NCI-H2196 treated with DMSO at 0.1 percent for 48 hours (cell line): ENCODE results near the gene INKA2.
"Not testable (repeated sequence)": the region's sequence is repeated elsewhere in the genome, so short reads cannot be mapped to it uniquely, and the experiment has no call there.

Experiments used
- DNase-seq: peaks from one replicate; lab custom pipeline; 2025; ENCODE audit not compliant: unreplicated experiment; lab: John Stamatoyannopoulos, UW

The INKA2 gene

DNA sequence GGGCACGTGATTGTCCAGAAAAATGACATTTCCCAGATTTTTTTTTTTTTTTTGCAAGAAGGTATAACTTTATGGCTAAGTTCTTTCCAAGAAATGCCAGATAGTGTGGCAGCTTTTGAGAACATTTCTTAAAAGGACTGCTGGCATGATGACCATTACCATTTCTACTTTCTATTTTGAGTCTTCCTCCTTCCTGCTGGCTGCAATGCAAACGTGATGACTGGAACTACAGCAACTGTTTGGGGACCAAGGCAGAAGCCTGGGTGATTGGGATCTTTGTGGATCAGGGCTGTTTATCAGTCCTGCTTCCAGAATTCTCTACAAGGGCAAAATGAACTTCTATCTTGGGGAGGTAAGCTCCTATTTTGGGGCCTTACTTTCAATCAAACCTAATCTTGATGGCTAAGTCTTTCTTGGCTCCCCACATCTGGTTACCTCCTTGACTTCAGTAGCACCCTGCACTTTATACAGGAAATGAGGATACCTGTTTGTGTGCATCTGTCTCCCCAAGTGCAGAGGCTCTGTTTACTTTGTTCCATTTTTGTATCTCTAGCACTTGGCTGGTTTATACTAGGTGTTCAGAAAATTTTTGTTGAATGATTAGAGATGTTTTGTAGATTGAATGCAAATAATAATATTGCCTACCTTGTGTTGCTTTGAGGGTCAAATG, 12.8 kb upstream of the INKA2 start:
- no peak for DNase-seq

DNA sequence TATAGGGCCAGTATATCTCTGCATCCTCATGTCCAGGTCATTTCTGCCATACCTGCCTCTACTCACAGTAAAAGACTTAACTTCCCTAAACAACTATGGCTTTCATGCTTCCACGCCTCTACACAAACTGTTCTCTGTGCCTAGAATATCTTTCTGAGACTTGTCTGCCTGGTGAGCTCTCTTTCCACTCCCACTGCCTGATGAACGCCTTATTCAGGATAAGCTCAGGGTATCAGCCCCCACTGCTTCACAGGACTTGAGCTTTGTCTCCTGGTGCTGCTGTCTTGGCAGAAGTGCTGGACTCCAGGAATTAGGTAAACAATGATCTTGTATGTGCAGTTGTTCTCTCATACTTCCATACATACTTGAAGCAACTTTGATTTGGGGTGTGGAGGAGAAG, 11.7 kb upstream of the INKA2 start:
- no peak for DNase-seq

DNA sequence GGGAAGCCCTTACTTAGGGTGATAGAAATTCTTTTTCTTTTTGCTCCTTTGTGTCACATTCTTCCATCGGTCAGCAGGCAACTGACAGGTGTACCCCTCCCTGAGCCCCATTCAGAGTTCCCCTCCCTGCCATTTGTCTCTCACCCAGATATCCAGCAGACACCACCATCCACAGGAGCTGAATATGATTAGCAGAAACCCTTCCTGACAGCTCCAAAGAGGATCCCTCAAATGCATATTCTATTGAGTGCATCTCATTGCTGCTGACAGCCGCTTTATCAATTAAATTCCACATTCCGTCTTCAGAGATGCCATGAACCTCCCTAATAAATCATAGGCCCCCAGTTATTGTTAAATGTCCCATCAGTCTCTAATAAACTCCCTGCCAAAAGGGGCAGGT, 10.4 kb upstream of the INKA2 start:
- no peak for DNase-seq

DNA sequence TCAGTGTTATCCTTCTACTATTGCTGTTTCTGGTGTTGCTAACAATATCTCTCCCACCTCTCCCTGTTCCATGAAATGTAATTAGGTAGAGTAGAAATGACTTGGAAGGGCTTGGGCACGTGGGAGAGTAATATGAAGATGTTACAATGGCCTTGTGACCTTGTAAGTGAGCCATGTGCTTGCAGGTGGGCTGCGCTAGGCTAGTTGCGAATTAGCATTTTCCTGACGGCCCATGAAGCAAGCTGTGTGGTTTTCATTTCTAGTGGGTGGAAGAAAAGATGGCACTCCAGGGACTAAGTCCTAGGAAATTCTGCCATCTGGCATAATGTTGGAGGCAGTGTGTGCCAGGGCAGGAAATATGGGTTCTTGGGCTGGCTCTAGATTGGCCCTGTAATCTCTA, 8.8 kb upstream of the INKA2 start:
- no peak for DNase-seq

DNA sequence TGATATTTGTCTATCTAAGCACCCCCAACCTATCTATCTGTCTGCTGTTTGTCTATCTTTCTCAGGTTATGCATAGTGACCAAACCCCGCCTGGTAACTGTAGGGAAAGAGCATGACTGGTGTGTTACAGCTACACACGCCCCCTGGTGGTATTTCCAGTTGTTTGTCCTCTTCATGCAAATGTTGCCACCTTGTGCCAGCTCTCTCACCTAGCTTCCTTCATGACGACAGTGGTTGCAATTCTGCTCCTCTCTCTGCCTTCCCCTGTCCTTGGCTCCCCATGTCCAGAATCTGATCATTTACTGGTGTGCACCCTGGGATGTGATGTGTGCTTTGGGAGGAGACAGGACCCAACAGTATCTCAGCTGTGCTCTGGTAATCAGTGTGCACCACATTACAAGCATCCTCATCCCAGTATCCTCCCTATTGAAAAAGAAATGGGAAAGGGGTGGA, 8.1 kb upstream of the INKA2 start:
- DNase-seq = peak; percentile 44

GRCh38 chr1:111746614-111746999, 7.4 kb upstream of the INKA2 start:
- DNase-seq = no peak

GRCh38 chr1:111745675-111746613, 6.7 kb upstream of the INKA2 start:
- DNase-seq = no peak

DNA sequence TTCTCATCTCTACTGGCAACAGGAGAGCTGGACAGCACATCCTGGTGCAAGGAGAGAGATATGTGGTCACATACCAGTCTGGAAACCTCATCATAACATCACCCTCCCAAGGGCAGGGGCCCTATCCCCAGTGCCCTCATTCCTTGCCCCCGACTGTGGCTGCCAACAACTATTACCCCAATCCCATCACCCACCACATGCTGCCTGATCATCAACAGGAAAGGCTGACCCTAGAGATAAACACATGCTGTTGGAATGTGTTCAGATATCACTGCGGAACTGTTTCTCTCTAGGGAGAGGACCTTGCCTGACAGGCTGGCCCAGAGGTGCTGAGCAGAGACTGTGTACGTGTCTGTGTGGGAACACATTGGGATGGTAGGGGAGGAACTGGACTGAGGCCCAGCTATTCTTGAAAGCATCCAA, 4.5 kb upstream of the INKA2 start:
- no peak for DNase-seq

DNA sequence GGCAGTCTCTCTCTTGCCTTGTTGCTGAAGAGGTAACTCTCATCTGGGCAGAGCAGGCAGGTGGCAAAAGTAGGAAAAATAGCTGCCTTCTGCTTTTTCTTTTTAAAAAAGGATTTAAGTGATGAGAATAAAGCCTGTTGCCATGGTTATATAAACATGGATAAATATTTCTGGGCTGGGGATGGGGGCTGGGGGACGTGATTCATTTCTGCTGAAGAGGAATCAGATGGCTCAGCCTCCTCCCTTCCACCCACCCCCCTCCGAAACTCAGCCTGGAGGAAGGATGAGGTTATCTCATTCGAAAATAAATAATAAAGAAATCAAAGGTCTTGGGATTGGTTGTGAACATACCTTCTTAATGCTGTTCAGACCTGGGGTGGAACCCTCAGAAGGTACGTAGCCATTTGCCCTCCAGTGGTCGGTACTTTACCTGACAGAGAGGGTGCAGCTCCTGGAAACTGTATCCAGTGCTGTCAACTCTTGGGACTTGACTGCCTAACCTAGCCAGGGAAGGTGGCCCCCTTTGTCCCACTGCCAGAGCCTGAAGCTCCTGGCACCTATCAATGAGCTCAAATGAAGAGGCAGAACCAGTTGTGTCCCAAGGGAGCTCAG, 3.8 kb upstream of the INKA2 start:
- DNase-seq = no peak

DNA sequence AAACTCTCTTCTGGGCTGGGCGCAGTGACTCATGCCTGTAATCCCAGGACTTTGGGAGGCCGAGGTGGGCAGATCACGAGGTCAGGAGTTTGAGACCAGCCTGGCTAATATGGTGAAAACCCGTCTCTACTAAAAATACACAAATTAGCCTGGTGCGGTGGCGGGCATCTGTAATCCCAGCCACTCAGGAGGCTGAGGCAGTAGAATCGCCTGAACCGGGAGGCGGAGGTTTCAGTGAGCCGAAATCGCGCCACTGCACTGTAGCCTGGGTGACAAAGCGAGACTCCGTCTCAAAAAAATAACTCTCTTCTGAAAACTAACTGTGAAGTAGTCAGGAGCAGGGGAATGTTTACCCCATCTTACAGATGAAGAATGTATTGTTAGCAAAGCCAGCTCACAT, 3.1 kb upstream of the INKA2 start:
- not testable (repeated sequence) for DNase-seq

- DNase-seq = peak; percentile 58
Observed at GRCh38 chr1:111739925-111740765, 950 bp upstream of the INKA2 start.

DNA sequence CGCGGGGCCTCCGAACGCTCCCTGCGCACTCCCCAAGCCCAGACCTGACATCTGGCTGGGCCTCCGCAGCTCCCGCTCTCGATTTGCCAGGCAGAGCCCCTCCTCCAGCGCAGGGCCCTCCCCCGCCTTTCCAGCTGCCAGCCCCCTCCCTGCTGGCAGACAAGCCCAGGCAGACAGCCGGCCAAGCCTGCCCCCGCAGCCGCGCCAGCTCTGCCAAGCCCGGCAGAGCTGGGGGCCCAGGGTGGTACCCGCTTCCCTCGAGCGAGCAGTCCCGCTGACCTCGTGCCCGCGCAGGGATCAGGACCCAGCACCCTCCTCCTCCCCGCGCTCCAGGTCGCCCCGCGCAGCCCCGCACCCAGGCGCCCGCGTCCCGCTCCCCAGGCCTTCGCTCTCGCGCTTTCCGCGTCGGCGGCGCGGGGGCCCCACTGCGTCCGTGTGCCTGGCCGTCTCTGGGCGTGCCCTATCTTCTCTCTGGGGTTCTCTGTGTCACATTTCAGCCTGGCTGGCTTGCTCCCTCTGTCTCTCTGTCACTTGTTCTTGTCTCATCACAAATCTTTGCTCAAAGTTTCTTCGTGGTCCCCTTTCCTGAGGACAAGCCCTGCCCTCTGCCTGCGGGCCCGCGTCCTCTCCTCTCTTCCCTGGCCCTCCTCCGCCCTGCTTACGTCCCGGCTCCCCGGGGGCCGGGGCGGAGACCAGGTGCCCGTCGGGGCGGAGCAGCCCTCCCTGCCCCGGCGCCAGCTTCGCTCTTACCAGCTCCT, 580 bp downstream of the INKA2 start:
- DNase-seq = peak; percentile 80

GRCh38 chr1:111738133-111738435, 1.1 kb downstream of the INKA2 start:
- DNase-seq = no peak

- DNase-seq = no peak
Observed at GRCh38 chr1:111737216-111738132, 1.7 kb downstream of the INKA2 start.

DNA sequence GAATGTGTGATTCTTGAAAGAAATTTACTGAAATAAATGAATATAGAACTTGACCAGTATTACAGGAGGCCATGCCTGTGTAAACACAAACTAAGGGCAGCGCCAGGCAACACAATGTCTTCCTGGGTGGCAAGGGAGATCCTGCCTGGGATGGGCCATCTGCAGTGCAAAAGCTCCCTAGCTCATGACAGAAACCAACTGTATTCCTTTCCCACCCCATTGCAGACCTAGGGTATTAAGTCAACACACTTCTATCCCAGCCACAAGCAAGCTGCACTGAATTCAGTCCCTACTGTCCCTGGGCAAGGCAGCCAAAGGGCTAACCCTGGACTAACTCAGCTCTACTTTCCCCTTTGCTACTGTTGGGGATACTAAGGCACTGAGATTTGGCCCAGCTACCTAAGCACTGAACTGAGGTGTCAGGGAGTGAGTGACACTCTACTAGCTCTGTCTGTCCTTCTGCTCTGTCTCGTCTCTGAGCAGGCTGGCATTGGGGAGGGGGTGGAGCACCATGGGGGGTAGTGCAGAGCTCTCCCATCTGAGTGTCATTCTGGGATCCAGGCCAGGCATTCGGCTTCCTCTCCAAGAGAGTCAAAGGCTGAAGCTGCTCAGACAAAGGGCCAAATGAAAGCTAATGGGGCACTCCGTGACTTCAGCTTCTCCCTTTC, 2.5 kb downstream of the INKA2 start:
- DNase-seq = peak; percentile 36

GRCh38 chr1:111735858-111736544, 3.2 kb downstream of the INKA2 start:
- DNase-seq = no peak

- DNase-seq = no peak
Observed at GRCh38 chr1:111735321-111735720, 3.9 kb downstream of the INKA2 start.

- DNase-seq = no peak
Observed at GRCh38 chr1:111734856-111735255, 4.3 kb downstream of the INKA2 start.
